ENCODE results near the gene RAB40C.

Gene RAB40C

DNA sequence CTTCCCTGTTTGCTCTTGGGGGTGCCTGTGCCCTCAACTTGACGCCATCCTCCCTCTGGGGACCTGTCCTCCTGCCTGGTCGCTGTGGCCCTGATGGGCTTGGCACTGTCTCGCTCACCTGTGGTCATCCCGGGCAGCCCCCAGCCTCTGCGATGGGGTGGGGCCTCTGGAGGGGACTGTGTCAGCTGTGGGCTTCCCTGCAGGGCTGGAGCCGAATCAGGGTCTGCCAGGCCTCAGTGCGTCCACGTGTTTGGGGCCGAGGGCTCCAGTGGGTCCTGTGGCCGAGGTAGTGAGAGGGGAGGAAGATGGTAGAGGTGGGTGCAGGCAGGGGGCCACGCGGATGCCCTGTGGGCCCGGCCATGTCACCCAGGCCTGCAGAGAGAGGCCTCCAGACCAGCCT, 12.1 kb upstream of the RAB40C start:
- Histone ChIP-seq H3K4ac (ENCODE audit: low read depth, low read length) (no peak overlapping the region), H3K9me3 (ENCODE audit: insufficient read depth, low read depth, low read length) (peaks cover 13% of the 10 kb centered on the region), H2AFZ (ENCODE audit: insufficient read depth, low read length, poor library complexity) (no peak overlapping the region), H3K36me3 (ENCODE audit: control insufficient read depth in 1 of 2, insufficient read depth in 2 of 2, low read length in 2 of 2) (peaks cover 37 to 39% of the 10 kb centered on the region in 2 experiments), H2BK12ac (ENCODE audit: low read length) (no peak overlapping the region), H2BK120ac (ENCODE audit: insufficient read depth, low read length, poor library complexity) (no peak overlapping the region), H4K12ac (ENCODE audit: low read depth, low read length) (no peak overlapping the region), H3K27me3 (ENCODE audit: insufficient read depth, low read length) (no peaks in the 10 kb centered on the region), H3K79me2 (ENCODE audit: control insufficient read depth, insufficient read depth, low read length, poor library complexity) (no peaks in the 10 kb centered on the region), H2BK5ac (ENCODE audit: low read depth, low read length, poor library complexity) (no peak overlapping the region), H3K27ac (ENCODE audit: low read depth, low read length) (no peak overlapping the region), H3K18ac (ENCODE audit: low read length) (no peak overlapping the region), H4K91ac (ENCODE audit: low read depth, low read length) (no peak overlapping the region), H4K8ac (ENCODE audit: low read depth, low read length) (no peak overlapping the region), H3K14ac (ENCODE audit: low read length) (no peak overlapping the region), H3K23ac (ENCODE audit: low read length) (no peak overlapping the region), H3K79me1 (ENCODE audit: low read length) (no peaks in the 10 kb centered on the region), H2AK5ac (ENCODE audit: low read length) (no peak overlapping the region), H3K4me1 (ENCODE audit: control insufficient read depth in 1 of 2, insufficient read depth in 2 of 2, low read length in 2 of 2) (no peaks in the 10 kb centered on the region), H3K4me3 (ENCODE audit: low read depth, low read length) (no peak overlapping the region), H3K4me2 (ENCODE audit: low read length) (no peak overlapping the region), H3K9ac (ENCODE audit: low read length) (no peak overlapping the region)
- no peak for DNase-seq
- WGBS (ENCODE audit: extremely low coverage, insufficient coverage, insufficient read length): no CpG with 5 or more reads among the region's 13 CpGs

DNA sequence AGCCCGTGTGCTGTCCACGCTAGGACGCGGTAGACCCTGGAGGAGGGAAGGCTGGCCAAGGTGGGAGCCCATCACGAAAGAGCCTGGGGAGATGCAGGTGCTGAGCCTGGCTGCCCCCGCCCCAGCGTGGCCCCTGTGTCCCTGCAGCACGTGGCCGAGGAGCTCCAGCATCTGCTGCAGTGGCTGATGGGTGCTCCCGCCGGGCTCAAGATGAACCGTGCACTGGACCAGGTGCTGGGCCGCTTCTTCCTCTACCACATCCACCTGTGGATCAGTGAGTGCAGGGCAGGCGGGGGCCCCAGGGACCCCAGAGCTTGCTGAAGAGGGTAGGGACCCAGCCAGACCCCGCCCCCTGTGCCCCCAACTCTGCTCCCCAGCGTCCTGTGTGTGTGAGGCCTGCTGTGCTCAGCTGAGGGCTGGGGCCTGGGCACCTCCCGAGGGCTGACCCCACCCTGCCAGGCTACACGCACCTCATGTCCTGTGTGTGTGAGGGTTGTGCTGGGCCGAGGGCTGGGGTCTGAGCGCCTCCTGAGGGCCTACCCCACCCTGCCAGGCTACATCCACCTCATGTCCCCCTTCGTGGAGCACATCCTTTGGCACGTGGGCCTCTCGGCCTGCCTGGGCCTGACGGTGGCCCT, 11.5 kb upstream of the RAB40C start:
- Histone ChIP-seq H2AFZ (ENCODE audit: insufficient read depth, low read length, poor library complexity) (no peak overlapping the region), H4K8ac (ENCODE audit: low read depth, low read length) (no peak overlapping the region), H4K12ac (ENCODE audit: low read depth, low read length) (no peak overlapping the region), H3K14ac (ENCODE audit: low read length) (no peak overlapping the region), H3K9ac (ENCODE audit: low read length) (no peak overlapping the region), H2AK5ac (ENCODE audit: low read length) (no peak overlapping the region), H2BK12ac (ENCODE audit: low read length) (no peak overlapping the region), H2BK120ac (ENCODE audit: insufficient read depth, low read length, poor library complexity) (no peak overlapping the region), H3K18ac (ENCODE audit: low read length) (no peak overlapping the region), H3K9me3 (ENCODE audit: insufficient read depth, low read depth, low read length) (peaks cover 15% of the 10 kb centered on the region), H4K91ac (ENCODE audit: low read depth, low read length) (no peak overlapping the region), H3K4ac (ENCODE audit: low read depth, low read length) (no peak overlapping the region), H3K27me3 (ENCODE audit: insufficient read depth, low read length) (no peaks in the 10 kb centered on the region), H3K4me1 (ENCODE audit: control insufficient read depth in 1 of 2, insufficient read depth in 2 of 2, low read length in 2 of 2) (no peaks in the 10 kb centered on the region), H3K23ac (ENCODE audit: low read length) (no peak overlapping the region), H3K27ac (ENCODE audit: low read depth, low read length) (no peak overlapping the region), H3K36me3 (ENCODE audit: control insufficient read depth in 1 of 2, insufficient read depth in 2 of 2, low read length in 2 of 2) (peaks cover 40 to 44% of the 10 kb centered on the region in 2 experiments), H3K79me1 (ENCODE audit: low read length) (no peaks in the 10 kb centered on the region), H3K4me2 (ENCODE audit: low read length) (peak overlapping the region; percentile 25), H3K79me2 (ENCODE audit: control insufficient read depth, insufficient read depth, low read length, poor library complexity) (no peaks in the 10 kb centered on the region), H3K4me3 (ENCODE audit: low read depth, low read length) (no peak overlapping the region), H2BK5ac (ENCODE audit: low read depth, low read length, poor library complexity) (no peak overlapping the region)
- DNase-seq: no peak
- WGBS (ENCODE audit: extremely low coverage, insufficient coverage, insufficient read length): no CpG with 5 or more reads among the region's 24 CpGs

DNA sequence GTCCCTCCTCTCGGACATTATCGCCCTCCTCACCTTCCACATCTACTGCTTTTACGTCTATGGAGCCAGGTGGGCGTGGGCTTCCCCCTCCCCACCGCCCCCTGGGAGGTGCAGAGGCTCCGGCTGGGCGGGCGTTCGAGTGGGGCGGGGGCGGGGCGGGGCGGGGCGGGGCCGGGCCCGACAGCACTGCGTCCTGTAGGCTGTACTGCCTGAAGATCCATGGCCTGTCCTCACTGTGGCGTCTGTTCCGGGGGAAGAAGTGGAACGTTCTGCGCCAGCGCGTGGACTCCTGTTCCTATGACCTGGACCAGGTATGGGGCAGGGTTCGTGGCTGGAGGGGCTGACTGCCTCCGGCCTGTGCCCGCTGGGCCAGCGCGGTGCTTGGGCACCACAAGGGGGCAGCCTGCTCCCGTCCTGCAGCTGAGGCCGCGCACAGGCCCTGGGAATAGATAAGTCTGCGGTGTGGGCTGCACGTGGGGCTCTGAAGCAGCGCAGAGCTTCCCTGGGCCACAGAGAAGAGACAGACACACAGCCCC, 10.9 kb upstream of the RAB40C start:
- Histone ChIP-seq H4K91ac (ENCODE audit: low read depth, low read length) (no peak overlapping the region), H3K4me1 (ENCODE audit: control insufficient read depth in 1 of 2, insufficient read depth in 2 of 2, low read length in 2 of 2) (no peaks in the 10 kb centered on the region), H3K9me3 (ENCODE audit: insufficient read depth, low read depth, low read length) (peaks cover 15% of the 10 kb centered on the region), H2AK5ac (ENCODE audit: low read length) (no peak overlapping the region), H4K8ac (ENCODE audit: low read depth, low read length) (no peak overlapping the region), H3K4me2 (ENCODE audit: low read length) (peak overlapping the region; percentile 70), H2BK5ac (ENCODE audit: low read depth, low read length, poor library complexity) (no peak overlapping the region), H3K23ac (ENCODE audit: low read length) (no peak overlapping the region), H2AFZ (ENCODE audit: insufficient read depth, low read length, poor library complexity) (no peak overlapping the region), H3K79me1 (ENCODE audit: low read length) (no peaks in the 10 kb centered on the region), H3K27ac (ENCODE audit: low read depth, low read length) (no peak overlapping the region), H3K4ac (ENCODE audit: low read depth, low read length) (no peak overlapping the region), H3K27me3 (ENCODE audit: insufficient read depth, low read length) (no peaks in the 10 kb centered on the region), H3K14ac (ENCODE audit: low read length) (no peak overlapping the region), H2BK12ac (ENCODE audit: low read length) (no peak overlapping the region), H3K4me3 (ENCODE audit: low read depth, low read length) (no peak overlapping the region), H2BK120ac (ENCODE audit: insufficient read depth, low read length, poor library complexity) (no peak overlapping the region), H3K18ac (ENCODE audit: low read length) (no peak overlapping the region), H3K36me3 (ENCODE audit: control insufficient read depth in 1 of 2, insufficient read depth in 2 of 2, low read length in 2 of 2) (peaks cover 36 to 40% of the 10 kb centered on the region in 2 experiments), H4K12ac (ENCODE audit: low read depth, low read length) (no peak overlapping the region), H3K9ac (ENCODE audit: low read length) (no peak overlapping the region), H3K79me2 (ENCODE audit: control insufficient read depth, insufficient read depth, low read length, poor library complexity) (no peaks in the 10 kb centered on the region)
- WGBS (ENCODE audit: extremely low coverage, insufficient coverage, insufficient read length): no CpG with 5 or more reads among the region's 34 CpGs
- DNase-seq: peak; percentile 80 to 89

DNA sequence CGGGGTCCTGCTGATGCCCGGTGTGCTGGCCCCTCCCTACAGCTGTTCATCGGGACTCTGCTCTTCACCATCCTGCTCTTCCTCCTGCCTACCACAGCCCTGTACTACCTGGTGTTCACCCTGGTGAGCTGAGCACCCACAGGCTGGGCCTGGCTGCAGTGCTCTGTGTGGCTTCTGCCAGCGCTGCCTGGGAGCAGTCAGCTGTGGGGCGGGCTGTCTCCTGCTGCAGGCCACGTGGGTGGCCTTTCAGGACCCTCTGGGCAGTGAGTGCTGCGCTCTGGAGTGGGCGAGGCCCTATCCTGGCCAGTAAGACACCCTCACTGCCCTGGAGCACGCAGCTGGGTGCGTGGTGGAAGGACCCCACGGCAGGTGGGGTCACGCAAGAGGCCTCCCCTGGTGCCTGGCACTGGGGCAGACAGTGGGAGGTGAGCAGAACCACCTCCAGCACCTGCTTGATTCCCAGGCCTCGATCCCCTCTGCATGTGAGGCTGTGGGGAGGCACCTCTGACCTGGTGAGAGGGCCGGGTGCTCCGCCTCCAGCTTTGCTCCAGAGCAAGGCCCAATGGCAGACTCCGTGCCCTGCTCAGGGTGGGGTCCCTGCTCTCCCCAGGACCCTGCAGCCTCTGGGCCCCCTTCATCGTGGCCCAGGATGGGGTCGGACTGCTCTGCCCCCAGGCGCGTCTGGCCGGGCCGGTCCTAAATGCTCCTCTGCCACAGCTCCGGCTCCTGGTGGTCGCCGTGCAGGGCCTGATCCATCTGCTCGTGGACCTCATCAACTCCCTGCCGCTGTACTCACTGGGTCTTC, 9.5 kb upstream of the RAB40C start:
- Histone ChIP-seq H2BK12ac (ENCODE audit: low read length) (no peak overlapping the region), H3K4ac (ENCODE audit: low read depth, low read length) (no peak overlapping the region), H3K23ac (ENCODE audit: low read length) (no peak overlapping the region), H2BK120ac (ENCODE audit: insufficient read depth, low read length, poor library complexity) (no peak overlapping the region), H2BK5ac (ENCODE audit: low read depth, low read length, poor library complexity) (no peak overlapping the region), H2AK5ac (ENCODE audit: low read length) (no peak overlapping the region), H3K18ac (ENCODE audit: low read length) (no peak overlapping the region), H3K79me1 (ENCODE audit: low read length) (no peaks in the 10 kb centered on the region), H3K9me3 (ENCODE audit: insufficient read depth, low read depth, low read length) (peaks cover 15% of the 10 kb centered on the region), H3K27me3 (ENCODE audit: insufficient read depth, low read length) (no peaks in the 10 kb centered on the region), H4K91ac (ENCODE audit: low read depth, low read length) (no peak overlapping the region), H3K27ac (ENCODE audit: low read depth, low read length) (no peak overlapping the region), H3K14ac (ENCODE audit: low read length) (no peak overlapping the region), H3K9ac (ENCODE audit: low read length) (no peak overlapping the region), H4K12ac (ENCODE audit: low read depth, low read length) (no peak overlapping the region), H3K4me3 (ENCODE audit: low read depth, low read length) (no peak overlapping the region), H2AFZ (ENCODE audit: insufficient read depth, low read length, poor library complexity) (no peak overlapping the region), H3K36me3 (ENCODE audit: control insufficient read depth in 1 of 2, insufficient read depth in 2 of 2, low read length in 2 of 2) (peaks cover 22 to 26% of the 10 kb centered on the region in 2 experiments), H3K4me1 (ENCODE audit: control insufficient read depth in 1 of 2, insufficient read depth in 2 of 2, low read length in 2 of 2) (no peaks in the 10 kb centered on the region), H4K8ac (ENCODE audit: low read depth, low read length) (no peak overlapping the region), H3K79me2 (ENCODE audit: control insufficient read depth, insufficient read depth, low read length, poor library complexity) (no peaks in the 10 kb centered on the region), H3K4me2 (ENCODE audit: low read length) (no peak overlapping the region)
- WGBS (ENCODE audit: extremely low coverage, insufficient coverage, insufficient read length): no CpG with 5 or more reads among the region's 27 CpGs
- no peak for DNase-seq
